ENCODE measurements around the gene MLLT3.

MLLT3 gene

GRCh38 chr9:20303996-20304395 is 318.3 kb downstream of the MLLT3 start:
- DNase-seq (ENCODE audit: low spot score) = no peak

- no peak for DNase-seq (ENCODE audit: low spot score)
Measured at GRCh38 chr9:20303066-20303465, 319.2 kb downstream of the MLLT3 start.

GRCh38 chr9:20302197-20302596 is 320.1 kb downstream of the MLLT3 start:
- DNase-seq (ENCODE audit: low spot score) = no peak

GRCh38 chr9:20300430-20301115 is 321.7 kb downstream of the MLLT3 start:
- DNase-seq (ENCODE audit: low spot score) = no peak

- no peak for DNase-seq (ENCODE audit: low spot score)
Measured at GRCh38 chr9:20297646-20298084, 324.6 kb downstream of the MLLT3 start.

- no peak for DNase-seq (ENCODE audit: low spot score)
Measured at GRCh38 chr9:20295555-20295954, 326.7 kb downstream of the MLLT3 start.

- no peak for DNase-seq (ENCODE audit: low spot score)
Measured at GRCh38 chr9:20294046-20294750, 328.1 kb downstream of the MLLT3 start.

GRCh38 chr9:20292002-20292401 is 330.3 kb downstream of the MLLT3 start:
- DNase-seq (ENCODE audit: low spot score) = no peak

Measured in putamen (tissue), 1 donor.